Measurements from ENCODE around the gene NTM.

DNA sequence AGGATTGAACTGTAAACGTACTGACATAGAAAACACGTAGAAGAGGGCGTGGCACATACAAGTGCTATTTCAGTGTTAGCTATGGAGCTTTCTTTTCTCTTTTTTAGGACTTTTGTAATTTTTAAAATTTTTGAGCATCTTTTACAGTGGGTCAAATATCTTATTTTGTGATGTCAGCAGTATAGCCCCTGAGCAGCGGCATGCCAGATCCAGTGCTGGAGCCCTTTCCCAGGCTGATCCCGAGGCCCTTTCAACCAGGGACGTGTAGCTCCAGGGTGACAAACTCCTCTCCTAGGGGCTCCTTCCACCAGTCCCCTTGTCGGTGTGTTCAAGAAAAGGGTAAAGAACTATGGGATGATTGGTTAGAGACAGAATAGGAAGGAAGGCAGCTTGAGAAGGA, 777.0 kb downstream of the NTM start:
- TF ChIP-seq, protein P1, sequence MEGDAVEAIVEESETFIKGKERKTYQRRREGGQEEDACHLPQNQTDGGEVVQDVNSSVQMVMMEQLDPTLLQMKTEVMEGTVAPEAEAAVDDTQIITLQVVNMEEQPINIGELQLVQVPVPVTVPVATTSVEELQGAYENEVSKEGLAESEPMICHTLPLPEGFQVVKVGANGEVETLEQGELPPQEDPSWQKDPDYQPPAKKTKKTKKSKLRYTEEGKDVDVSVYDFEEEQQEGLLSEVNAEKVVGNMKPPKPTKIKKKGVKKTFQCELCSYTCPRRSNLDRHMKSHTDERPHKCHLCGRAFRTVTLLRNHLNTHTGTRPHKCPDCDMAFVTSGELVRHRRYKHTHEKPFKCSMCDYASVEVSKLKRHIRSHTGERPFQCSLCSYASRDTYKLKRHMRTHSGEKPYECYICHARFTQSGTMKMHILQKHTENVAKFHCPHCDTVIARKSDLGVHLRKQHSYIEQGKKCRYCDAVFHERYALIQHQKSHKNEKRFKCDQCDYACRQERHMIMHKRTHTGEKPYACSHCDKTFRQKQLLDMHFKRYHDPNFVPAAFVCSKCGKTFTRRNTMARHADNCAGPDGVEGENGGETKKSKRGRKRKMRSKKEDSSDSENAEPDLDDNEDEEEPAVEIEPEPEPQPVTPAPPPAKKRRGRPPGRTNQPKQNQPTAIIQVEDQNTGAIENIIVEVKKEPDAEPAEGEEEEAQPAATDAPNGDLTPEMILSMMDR (IDR thresholded peaks at IDR 0.05) = no peak
- TF ChIP-seq POLR2A (IDR thresholded peaks at IDR 0.05) (no peak), POLR2AphosphoS5 (IDR thresholded peaks at IDR 0.05) (no peak)

Measured in breast epithelium (tissue), 3 donors.